MCF 10A (cell line): Measurements from ENCODE around the gene ABCC2. TPM values are rescaled to one million over a fixed set of nuclear protein-coding genes. Genes with fewer than 3 reads are reported as not detected.

Experiments
- BruUV-seq: library from RNA; stranded (reverse); fragments of 400-500 nt; replicated peaks from 2 replicates; lab custom pipeline; 2021; lab: Mats Ljungman, UMichigan
- CTCF ChIA-PET: fragments of 300-600 bp; sonication (Branson Sonifier 250); formaldehyde crosslinking; extraction: SDS; loops from one replicate; lab custom pipeline; 2021; ENCODE audit warnings: antibody characterized with exemption, inconsistent platforms; lab: Yijun Ruan, JAX
- POLR2A ChIA-PET: fragments of 300-600, 350-650 bp; sonication (Branson Sonifier 250); formaldehyde crosslinking; extraction: SDS; loops from one replicate; lab custom pipeline; 2020; ENCODE audit warnings: antibody characterized with exemption, inconsistent platforms; lab: Yijun Ruan, JAX
- DNase-seq: peaks from one replicate; pipeline ENCODE4 v3.0.0-alpha.2; 2018; ENCODE audit not compliant: unreplicated experiment
- H3K27ac Mint-ChIP-seq: one replicate; pipeline ENCODE4 v1.8.0; 2022; ENCODE audit warnings: mild to moderate bottlenecking, low read depth, mixed read lengths; ENCODE audit not compliant: unreplicated experiment
- H3K27me3 Mint-ChIP-seq: one replicate; pipeline ENCODE4 v1.8.0; 2022; ENCODE audit warnings: mixed read lengths; ENCODE audit not compliant: insufficient read depth, unreplicated experiment
- H3K36me3 Mint-ChIP-seq: one replicate; pipeline ENCODE4 v1.8.0; 2022; ENCODE audit warnings: mild to moderate bottlenecking, moderate library complexity, mixed read lengths; ENCODE audit not compliant: insufficient read depth, unreplicated experiment
- H3K4me1 Mint-ChIP-seq: one replicate; pipeline ENCODE4 v1.8.0; 2022; ENCODE audit warnings: mixed read lengths; ENCODE audit not compliant: insufficient read depth, unreplicated experiment
- H3K4me3 Mint-ChIP-seq: one replicate; pipeline ENCODE4 v1.8.0; 2022; ENCODE audit warnings: mild to moderate bottlenecking, moderate library complexity, mixed read lengths; ENCODE audit not compliant: unreplicated experiment
- H3K9me3 Mint-ChIP-seq: one replicate; pipeline ENCODE4 v1.8.0; 2022; ENCODE audit warnings: mixed read lengths; ENCODE audit not compliant: unreplicated experiment
- intact Hi-C: fragments of 100-400 bp; cut with micrococcal nuclease; formaldehyde crosslinking; loops from 2 replicates; pipeline ENCODE4 v1.14.1; 2022
- total RNA-seq: library from RNA; stranded (reverse); gene quantifications from 2 replicates; pipeline ENCODE4 v1.2.3, GENCODE V29; 2022
- TF ChIP-seq, protein P1 (sequence below): fragments of 200-600 bp; IDR thresholded peaks from one replicate; pipeline ENCODE4 v1.8.0; 2022; ENCODE audit warnings: antibody characterized with exemption, mild to moderate bottlenecking; ENCODE audit not compliant: unreplicated experiment

The ABCC2 gene
- total RNA-seq, 1 experiment from 2014 or later: 6.3 TPM

DNA sequence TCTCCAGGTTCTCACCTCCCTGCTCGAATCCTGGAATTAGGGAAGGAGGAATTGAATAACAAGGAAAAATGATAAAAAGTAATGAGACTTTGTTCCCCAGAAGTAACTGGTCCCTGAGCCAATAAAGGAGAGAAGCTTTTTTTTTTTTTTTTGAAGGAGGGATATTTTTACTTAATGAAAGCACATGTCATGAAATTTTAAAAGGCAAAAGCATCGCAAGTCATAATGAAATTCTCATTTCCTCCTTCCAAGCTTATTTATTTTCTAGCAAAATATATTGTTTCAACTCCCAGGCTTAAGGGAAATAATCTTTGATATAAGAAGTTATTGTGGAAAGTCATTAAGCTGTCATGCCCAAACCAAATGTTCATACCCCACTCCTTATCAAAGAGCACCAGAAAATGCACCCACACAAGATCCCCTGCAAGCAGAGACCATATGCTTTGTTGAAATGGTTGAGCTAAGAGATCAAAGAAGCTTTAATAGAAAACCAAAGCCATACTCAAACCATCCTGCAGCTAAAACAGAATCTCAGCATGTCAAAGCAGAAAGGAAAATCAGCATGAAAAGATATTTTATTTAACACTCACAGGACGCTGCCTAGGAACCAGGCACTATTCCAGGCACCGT, 16.7 kb upstream of the ABCC2 start:
- Mint-ChIP-seq H3K27ac (no peak overlapping the region), H3K4me3 (no peak overlapping the region), H3K36me3 (peaks cover 14% of the 10 kb centered on the region), H3K9me3 (no peaks in the 10 kb centered on the region), H3K27me3 (no peaks in the 10 kb centered on the region), H3K4me1 (peaks cover 7% of the 10 kb centered on the region)
- TF ChIP-seq, protein P1, sequence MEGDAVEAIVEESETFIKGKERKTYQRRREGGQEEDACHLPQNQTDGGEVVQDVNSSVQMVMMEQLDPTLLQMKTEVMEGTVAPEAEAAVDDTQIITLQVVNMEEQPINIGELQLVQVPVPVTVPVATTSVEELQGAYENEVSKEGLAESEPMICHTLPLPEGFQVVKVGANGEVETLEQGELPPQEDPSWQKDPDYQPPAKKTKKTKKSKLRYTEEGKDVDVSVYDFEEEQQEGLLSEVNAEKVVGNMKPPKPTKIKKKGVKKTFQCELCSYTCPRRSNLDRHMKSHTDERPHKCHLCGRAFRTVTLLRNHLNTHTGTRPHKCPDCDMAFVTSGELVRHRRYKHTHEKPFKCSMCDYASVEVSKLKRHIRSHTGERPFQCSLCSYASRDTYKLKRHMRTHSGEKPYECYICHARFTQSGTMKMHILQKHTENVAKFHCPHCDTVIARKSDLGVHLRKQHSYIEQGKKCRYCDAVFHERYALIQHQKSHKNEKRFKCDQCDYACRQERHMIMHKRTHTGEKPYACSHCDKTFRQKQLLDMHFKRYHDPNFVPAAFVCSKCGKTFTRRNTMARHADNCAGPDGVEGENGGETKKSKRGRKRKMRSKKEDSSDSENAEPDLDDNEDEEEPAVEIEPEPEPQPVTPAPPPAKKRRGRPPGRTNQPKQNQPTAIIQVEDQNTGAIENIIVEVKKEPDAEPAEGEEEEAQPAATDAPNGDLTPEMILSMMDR: no peak
- BruUV-seq: no TSS peak
- no peak for DNase-seq
- intact Hi-C loops: no loop called here
- ChIA-PET CTCF (interaction anchor here (0.6 to 1.5 kb wide), 2 partner anchors 29 to 80 kb away, joined by 4 to 5 read pairs; no protein-coding TSS in a partner anchor), POLR2A (interaction anchor here (0.8 to 2.4 kb wide), 3 partner anchors 11 to 23 kb away, joined by 4 to 6 read pairs (median 6); no protein-coding TSS in a partner anchor)

DNA sequence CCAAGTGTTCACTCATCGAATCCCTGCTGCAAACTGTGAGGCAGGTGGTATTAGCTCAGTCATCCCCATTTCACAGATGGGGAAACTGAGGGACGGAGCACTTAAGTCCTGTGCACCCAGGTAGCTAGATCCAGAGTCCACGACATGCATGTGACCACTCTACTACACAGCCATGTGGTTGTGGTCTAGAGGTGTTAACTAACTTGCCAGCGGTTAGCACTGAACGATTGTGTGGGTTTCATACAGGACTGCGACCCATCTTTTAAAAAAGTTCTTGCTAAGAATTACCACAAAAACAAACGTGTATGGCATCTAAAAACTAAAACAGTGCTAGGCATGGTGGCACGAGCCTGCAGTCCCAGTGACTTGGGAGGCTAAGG, 16.1 kb upstream of the ABCC2 start:
- no peaks in the 10 kb centered on the region for H3K9me3 Mint-ChIP-seq
- POLR2A ChIA-PET: interaction anchor here (0.8 to 2.4 kb wide), 3 partner anchors 10 to 23 kb away, joined by 4 to 6 read pairs (median 6); no protein-coding TSS in a partner anchor

DNA sequence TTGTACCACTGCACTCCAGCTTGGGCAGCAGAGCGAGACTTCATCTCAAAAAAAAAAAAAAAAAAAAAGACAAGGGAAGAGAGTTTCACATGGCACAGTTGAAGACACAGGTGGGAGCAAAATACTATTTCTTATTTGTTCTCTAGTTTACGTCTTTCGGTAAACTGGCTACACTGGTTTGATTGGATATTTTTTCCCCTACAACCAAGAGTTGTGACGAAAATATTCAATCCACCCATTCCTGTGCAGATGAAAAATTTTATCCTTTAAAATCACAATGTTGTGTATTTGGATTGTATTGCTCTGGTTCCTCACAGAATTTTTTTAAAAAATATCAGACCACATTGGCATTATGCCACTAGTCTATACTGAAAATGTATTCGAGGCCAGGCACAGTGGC, 14.5 kb upstream of the ABCC2 start:
- H3K4me3 Mint-ChIP-seq: no peak overlapping the region
- H3K4me1 Mint-ChIP-seq: no peaks in the 10 kb centered on the region
- H3K27me3 Mint-ChIP-seq: no peaks in the 10 kb centered on the region
- ChIA-PET POLR2A (interaction anchor here (0.6 to 2.4 kb wide), 7 partner anchors 8 to 32 kb away, joined by 3 to 6 read pairs (median 3); no protein-coding TSS in a partner anchor), CTCF (interaction anchor here (1.6 kb wide), 1 partner anchor 36 kb away, joined by 5 read pairs; the partner anchor contains the start of genes COX15 and CUTC)
- no peak overlapping the region for H3K27ac Mint-ChIP-seq
- no peaks in the 10 kb centered on the region for H3K9me3 Mint-ChIP-seq
- no peaks in the 10 kb centered on the region for H3K36me3 Mint-ChIP-seq
- BruUV-seq: no TSS peak
- no peak for DNase-seq
- intact Hi-C loops: no loop called here
- TF ChIP-seq, protein P1: no peak

More for the DNA sequence above, 16.1 kb upstream of the ABCC2 start:
- Mint-ChIP-seq H3K4me3 (no peak overlapping the region), H3K36me3 (peaks cover 11% of the 10 kb centered on the region), H3K4me1 (peaks cover 2% of the 10 kb centered on the region), H3K27ac (no peak overlapping the region), H3K27me3 (no peaks in the 10 kb centered on the region)
- no peak for DNase-seq
- intact Hi-C loops: no loop called here
- TF ChIP-seq, protein P1: no peak
- CTCF ChIA-PET: interaction anchor here (0.6 to 1.5 kb wide), 3 partner anchors 30 to 94 kb away, joined by 3 to 5 read pairs (median 4); no protein-coding TSS in a partner anchor
- no TSS peak for BruUV-seq

DNA sequence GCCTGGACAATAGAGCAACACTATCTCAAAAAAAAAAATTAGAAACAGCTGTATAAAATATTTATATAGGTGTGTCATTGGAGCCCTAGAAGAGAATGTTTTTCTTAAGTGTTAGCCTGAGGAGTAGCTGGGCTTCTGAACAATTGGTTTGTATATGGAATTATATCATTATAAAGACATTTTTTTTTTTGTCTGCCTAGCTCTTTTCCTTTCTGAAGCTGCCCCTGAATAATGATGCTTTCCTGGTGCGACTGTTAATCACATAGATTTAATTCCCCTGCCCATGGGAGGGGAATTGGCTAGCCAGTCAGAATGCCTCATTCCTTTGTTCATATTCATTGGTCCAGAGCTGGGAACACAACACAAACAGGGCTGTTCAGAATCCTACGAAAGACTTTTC, 13.9 kb upstream of the ABCC2 start:
- H3K4me3 Mint-ChIP-seq: no peak overlapping the region
- no peaks in the 10 kb centered on the region for H3K9me3 Mint-ChIP-seq
- no peaks in the 10 kb centered on the region for H3K4me1 Mint-ChIP-seq
- CTCF ChIA-PET: interaction anchor here (0.6 to 1.6 kb wide), 3 partner anchors 36 to 1631 kb away, joined by 3 to 5 read pairs (median 3); partner anchors contain the start of genes COX15 and CUTC
- no peaks in the 10 kb centered on the region for H3K36me3 Mint-ChIP-seq
- TF ChIP-seq, protein P1: no peak
- H3K27me3 Mint-ChIP-seq: no peaks in the 10 kb centered on the region
- POLR2A ChIA-PET: interaction anchor here (1.0 to 1.2 kb wide), 4 partner anchors 9 to 26 kb away, joined by 3 to 5 read pairs (median 3); no protein-coding TSS in a partner anchor
- H3K27ac Mint-ChIP-seq: no peak overlapping the region
- intact Hi-C loops: no loop called here
- BruUV-seq: no TSS peak
- no peak for DNase-seq
